ENCODE results near the gene VAV2. TPM values are rescaled to one million over a fixed set of nuclear protein-coding genes. Genes with fewer than 3 reads are reported as not detected.
A peak's percentile ranks its signal among the peaks of the same experiment; 100 is the strongest.

The VAV2 gene
- polyA plus RNA-seq, 2 of the 4 experiments (the other 2 are of a cell fraction) = 9.8 to 21.4 TPM

DNA sequence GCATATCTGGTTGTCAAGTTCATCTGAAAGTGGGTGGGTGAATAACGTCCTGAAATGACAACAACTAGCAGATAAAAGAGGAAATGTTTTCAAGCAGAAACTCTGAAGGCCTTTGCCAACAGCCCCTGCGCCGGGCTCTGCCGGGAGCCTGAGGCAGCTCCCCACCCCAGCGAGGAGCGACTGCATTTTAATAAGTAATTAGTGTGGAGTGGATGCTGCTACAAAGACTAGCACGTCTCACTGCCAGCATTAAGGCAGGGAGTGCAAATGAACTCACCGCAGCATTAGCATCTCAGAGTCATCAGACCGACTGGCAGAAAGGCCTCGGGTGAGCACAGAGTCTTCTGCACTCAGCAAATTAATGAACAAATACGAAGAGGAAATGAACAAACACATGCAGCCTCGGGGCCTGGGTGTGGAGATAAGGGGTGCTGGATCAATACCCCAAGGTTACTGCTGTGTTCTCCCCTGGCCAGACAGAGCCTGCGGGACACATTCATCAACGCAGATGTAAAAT is 63.8 kb downstream of the VAV2 start:
- 86% methylated on average over 14 of the region's 14 CpGs for WGBS (ENCODE audit: missing lambda C conversion rate)
- FAIRE-seq (no peak), ATAC-seq (no peak), DNase-seq (ENCODE audit: low read depth in 1 of 2, low spot score in 1 of 2) (no peak)
- no peak overlapping the region for H3K4me3 ChIP-seq
- POLR2A ChIA-PET = no interaction called here
- H3K9me3 ChIP-seq = no peaks in the 10 kb centered on the region
- no peaks in the 10 kb centered on the region for H3K4me1 ChIP-seq
- no peak overlapping the region for H3K27ac ChIP-seq
- CTCF ChIA-PET = interaction anchor here (1.2 kb wide), 1 partner anchor 15 kb away, joined by 3 read pairs; no protein-coding TSS in a partner anchor
- TF ChIP-seq CHD2 (IDR thresholded peaks at IDR 0.05; ENCODE audit: low read length, partially characterized antibody) (no peak), FOXS1 (CRISPR knock-in tag; IDR thresholded peaks at IDR 0.05) (no peak), JUN (IDR thresholded peaks at IDR 0.05) (no peak)
- H3K4me2 ChIP-seq = no peak overlapping the region

DNA sequence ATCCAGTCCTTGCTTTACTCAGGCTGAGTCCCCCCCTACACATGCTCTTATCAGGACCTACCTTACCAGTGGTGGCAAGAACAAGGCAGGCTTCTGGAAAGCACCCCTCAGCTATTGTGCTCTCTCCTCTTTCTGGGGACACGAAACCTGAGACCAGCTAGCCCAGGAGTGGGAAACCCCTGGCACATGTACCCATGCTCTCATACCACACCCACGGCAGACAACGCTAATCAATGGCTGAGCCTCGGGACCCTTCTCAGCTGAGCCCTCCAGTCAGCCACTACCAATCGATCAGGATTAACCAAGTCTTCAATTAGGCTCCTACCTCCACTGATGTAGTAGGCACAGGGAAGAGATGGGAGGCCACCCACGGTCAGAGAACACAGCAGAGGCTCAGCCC is 65.1 kb downstream of the VAV2 start:
- Histone ChIP-seq H3K9me3 (no peaks in the 10 kb centered on the region), H3K4me1 (no peaks in the 10 kb centered on the region), H3K27ac (no peak overlapping the region), H3K4me3 (no peak overlapping the region), H3K4me2 (no peak overlapping the region)
- no peak for DNase-seq (ENCODE audit: low read depth in 1 of 2, low spot score in 1 of 2)
- no peak for ATAC-seq
- ChIA-PET POLR2A (no interaction called here), CTCF (interaction anchor here (0.5 to 2.1 kb wide), 3 partner anchors 14 to 1461 kb away, joined by 3 to 7 read pairs (median 3); no protein-coding TSS in a partner anchor)
- WGBS (ENCODE audit: missing lambda C conversion rate) = 89% methylated on average over 6 of the region's 6 CpGs
- FAIRE-seq = no peak
- TF ChIP-seq RARB (CRISPR knock-in tag; IDR thresholded peaks at IDR 0.05) = no peak
- no peak for TF ChIP-seq FOXS1 (CRISPR knock-in tag; IDR thresholded peaks at IDR 0.05)
- TF ChIP-seq RAD21 (conservative IDR thresholded peaks at IDR 0.05 in 1 of 2, IDR thresholded peaks at IDR 0.05 in 1 of 2) = no peak
- TF ChIP-seq, protein P1, sequence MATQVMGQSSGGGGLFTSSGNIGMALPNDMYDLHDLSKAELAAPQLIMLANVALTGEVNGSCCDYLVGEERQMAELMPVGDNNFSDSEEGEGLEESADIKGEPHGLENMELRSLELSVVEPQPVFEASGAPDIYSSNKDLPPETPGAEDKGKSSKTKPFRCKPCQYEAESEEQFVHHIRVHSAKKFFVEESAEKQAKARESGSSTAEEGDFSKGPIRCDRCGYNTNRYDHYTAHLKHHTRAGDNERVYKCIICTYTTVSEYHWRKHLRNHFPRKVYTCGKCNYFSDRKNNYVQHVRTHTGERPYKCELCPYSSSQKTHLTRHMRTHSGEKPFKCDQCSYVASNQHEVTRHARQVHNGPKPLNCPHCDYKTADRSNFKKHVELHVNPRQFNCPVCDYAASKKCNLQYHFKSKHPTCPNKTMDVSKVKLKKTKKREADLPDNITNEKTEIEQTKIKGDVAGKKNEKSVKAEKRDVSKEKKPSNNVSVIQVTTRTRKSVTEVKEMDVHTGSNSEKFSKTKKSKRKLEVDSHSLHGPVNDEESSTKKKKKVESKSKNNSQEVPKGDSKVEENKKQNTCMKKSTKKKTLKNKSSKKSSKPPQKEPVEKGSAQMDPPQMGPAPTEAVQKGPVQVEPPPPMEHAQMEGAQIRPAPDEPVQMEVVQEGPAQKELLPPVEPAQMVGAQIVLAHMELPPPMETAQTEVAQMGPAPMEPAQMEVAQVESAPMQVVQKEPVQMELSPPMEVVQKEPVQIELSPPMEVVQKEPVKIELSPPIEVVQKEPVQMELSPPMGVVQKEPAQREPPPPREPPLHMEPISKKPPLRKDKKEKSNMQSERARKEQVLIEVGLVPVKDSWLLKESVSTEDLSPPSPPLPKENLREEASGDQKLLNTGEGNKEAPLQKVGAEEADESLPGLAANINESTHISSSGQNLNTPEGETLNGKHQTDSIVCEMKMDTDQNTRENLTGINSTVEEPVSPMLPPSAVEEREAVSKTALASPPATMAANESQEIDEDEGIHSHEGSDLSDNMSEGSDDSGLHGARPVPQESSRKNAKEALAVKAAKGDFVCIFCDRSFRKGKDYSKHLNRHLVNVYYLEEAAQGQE (IDR thresholded peaks at IDR 0.05) = no peak
- TF ChIP-seq CBX8 (IDR thresholded peaks at IDR 0.05) = no peak
- no peak for TF ChIP-seq JUN (IDR thresholded peaks at IDR 0.05)
- no peak for TF ChIP-seq ZC3H11A (IDR thresholded peaks at IDR 0.05)
- TF ChIP-seq, protein P2, sequence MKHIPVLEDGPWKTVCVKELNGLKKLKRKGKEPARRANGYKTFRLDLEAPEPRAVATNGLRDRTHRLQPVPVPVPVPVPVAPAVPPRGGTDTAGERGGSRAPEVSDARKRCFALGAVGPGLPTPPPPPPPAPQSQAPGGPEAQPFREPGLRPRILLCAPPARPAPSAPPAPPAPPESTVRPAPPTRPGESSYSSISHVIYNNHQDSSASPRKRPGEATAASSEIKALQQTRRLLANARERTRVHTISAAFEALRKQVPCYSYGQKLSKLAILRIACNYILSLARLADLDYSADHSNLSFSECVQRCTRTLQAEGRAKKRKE (CRISPR knock-in tag; IDR thresholded peaks at IDR 0.05; ENCODE audit: low read depth) = no peak
- no peak for TF ChIP-seq NR3C1 (IDR thresholded peaks at IDR 0.05)
- no peak for TF ChIP-seq ZFP36 (IDR thresholded peaks at IDR 0.05; ENCODE audit: borderline replicate concordance, partially characterized antibody)
- TF ChIP-seq JUNB (IDR thresholded peaks at IDR 0.05) = no peak
- no peak for TF ChIP-seq MAFK (IDR thresholded peaks at IDR 0.05; ENCODE audit: partially characterized antibody)
- TF ChIP-seq HOXA7 (CRISPR knock-in tag; IDR thresholded peaks at IDR 0.05) = no peak
- TF ChIP-seq HOXB13 (CRISPR knock-in tag; IDR thresholded peaks at IDR 0.05; ENCODE audit: low read depth) = no peak
- TF ChIP-seq, protein P3, sequence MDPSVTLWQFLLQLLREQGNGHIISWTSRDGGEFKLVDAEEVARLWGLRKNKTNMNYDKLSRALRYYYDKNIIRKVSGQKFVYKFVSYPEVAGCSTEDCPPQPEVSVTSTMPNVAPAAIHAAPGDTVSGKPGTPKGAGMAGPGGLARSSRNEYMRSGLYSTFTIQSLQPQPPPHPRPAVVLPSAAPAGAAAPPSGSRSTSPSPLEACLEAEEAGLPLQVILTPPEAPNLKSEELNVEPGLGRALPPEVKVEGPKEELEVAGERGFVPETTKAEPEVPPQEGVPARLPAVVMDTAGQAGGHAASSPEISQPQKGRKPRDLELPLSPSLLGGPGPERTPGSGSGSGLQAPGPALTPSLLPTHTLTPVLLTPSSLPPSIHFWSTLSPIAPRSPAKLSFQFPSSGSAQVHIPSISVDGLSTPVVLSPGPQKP (IDR thresholded peaks at IDR 0.05; ENCODE audit: low read depth, low read length) = no peak

DNA sequence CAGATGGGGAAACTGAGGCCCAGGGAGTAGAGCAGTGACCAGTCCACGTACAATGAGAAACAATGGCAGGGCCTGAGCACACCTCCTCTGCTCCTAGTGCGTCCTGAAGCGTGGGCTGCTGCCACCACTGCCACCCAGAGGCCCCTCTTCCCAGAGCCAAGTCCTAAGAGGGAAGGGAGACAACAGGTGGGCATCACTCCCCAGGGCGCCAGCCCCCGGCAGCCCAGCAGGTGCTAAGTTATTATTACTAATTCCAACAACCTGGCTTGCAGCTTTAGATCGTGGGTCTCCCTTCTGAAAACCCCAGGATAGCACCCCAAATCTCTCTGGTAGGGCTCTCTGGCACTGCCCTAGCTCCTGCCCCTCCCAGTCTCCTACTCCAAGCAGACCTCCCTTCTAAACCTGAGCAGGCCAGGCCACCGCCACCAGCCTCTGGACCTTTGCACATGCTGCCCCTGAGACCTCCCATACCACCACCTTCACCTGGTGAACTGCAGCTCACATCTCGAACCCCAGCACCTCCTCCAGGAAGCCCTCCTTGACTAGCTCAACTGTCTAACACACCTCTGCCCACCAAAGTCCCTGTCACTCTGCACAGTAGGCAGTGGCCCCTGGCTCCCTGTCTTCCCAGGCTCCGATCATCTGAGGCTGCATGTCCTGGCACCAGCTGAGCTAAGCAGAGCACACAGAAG is 65.8 kb downstream of the VAV2 start:
- Histone ChIP-seq H3K4me1 (no peaks in the 10 kb centered on the region), H3K4me3 (no peak overlapping the region), H3K27ac (no peak overlapping the region), H3K9me3 (no peaks in the 10 kb centered on the region), H3K4me2 (no peak overlapping the region)
- ChIA-PET POLR2A (no interaction called here), CTCF (interaction anchor here (0.5 to 2.1 kb wide), 4 partner anchors 67 to 1461 kb away, joined by 3 to 7 read pairs (median 3); no protein-coding TSS in a partner anchor)
- no peak for ATAC-seq
- TF ChIP-seq ZFP36 (IDR thresholded peaks at IDR 0.05; ENCODE audit: borderline replicate concordance, partially characterized antibody) = peak; percentile 86
- TF ChIP-seq, protein P4, sequence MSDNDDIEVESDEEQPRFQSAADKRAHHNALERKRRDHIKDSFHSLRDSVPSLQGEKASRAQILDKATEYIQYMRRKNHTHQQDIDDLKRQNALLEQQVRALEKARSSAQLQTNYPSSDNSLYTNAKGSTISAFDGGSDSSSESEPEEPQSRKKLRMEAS (IDR thresholded peaks at IDR 0.05) = no peak
- TF ChIP-seq FOSB (CRISPR knock-in tag; IDR thresholded peaks at IDR 0.05) = no peak
- no peak for FAIRE-seq
- no peak for DNase-seq (ENCODE audit: low read depth in 1 of 2, low spot score in 1 of 2)
- WGBS (ENCODE audit: missing lambda C conversion rate) = 91% methylated on average over 8 of the region's 9 CpGs

All from A549 (cell line).